ENCODE measurements around the gene KIZ.
A peak's percentile ranks its signal among the peaks of the same experiment; 100 is the strongest.

The KIZ gene

DNA sequence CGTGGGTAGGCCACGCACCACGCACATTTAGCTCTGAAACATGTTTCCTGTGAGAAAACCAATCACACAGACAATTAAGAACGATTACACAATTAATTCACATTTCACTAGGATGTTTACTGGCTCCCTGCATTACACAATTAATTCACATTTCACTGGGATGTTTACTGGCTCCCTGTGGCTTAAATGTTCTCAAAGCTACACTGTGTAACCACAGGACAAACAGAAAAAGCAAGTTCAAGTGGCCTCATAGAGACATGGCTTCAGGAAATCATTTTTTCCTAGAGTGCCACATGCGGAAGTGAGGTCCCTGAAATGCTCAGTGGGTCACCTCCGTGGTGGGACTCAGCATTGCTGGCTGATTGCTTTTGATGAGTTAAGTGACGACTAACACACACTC lies 115.5 kb downstream of the KIZ start:
- H3K36me3 ChIP-seq (ENCODE audit: control insufficient read depth in 1 of 2, insufficient read depth in 2 of 2, low read length in 2 of 2): no peaks in the 10 kb centered on the region
- no peak overlapping the region for H2BK5ac ChIP-seq (ENCODE audit: low read depth, low read length, poor library complexity)
- H3K18ac ChIP-seq (ENCODE audit: low read length): no peak overlapping the region
- no peak overlapping the region for H3K23ac ChIP-seq (ENCODE audit: low read length)
- no peak overlapping the region for H3K4me3 ChIP-seq (ENCODE audit: low read depth, low read length)
- no peak overlapping the region for H2BK12ac ChIP-seq (ENCODE audit: low read length)
- no peaks in the 10 kb centered on the region for H3K4me1 ChIP-seq (ENCODE audit: control insufficient read depth in 1 of 2, insufficient read depth in 2 of 2, low read length in 2 of 2)
- no peaks in the 10 kb centered on the region for H3K79me2 ChIP-seq (ENCODE audit: control insufficient read depth, insufficient read depth, low read length, poor library complexity)
- no CpG with 5 or more reads among the region's 7 CpGs for WGBS (ENCODE audit: extremely low coverage, insufficient coverage, insufficient read length)
- no peak for DNase-seq
- no peak overlapping the region for H3K4me2 ChIP-seq (ENCODE audit: low read length)
- no peak overlapping the region for H3K27ac ChIP-seq (ENCODE audit: low read depth, low read length)
- no peak overlapping the region for H3K9ac ChIP-seq (ENCODE audit: low read length)
- no peaks in the 10 kb centered on the region for H3K79me1 ChIP-seq (ENCODE audit: low read length)
- H2BK120ac ChIP-seq (ENCODE audit: insufficient read depth, low read length, poor library complexity): no peak overlapping the region
- no peak overlapping the region for H3K4ac ChIP-seq (ENCODE audit: low read depth, low read length)
- no peak overlapping the region for H4K12ac ChIP-seq (ENCODE audit: low read depth, low read length)
- no peak overlapping the region for H2AK5ac ChIP-seq (ENCODE audit: low read length)
- H4K8ac ChIP-seq (ENCODE audit: low read depth, low read length): no peak overlapping the region
- no peak overlapping the region for H2AFZ ChIP-seq (ENCODE audit: insufficient read depth, low read length, poor library complexity)
- H4K91ac ChIP-seq (ENCODE audit: low read depth, low read length): no peak overlapping the region
- H3K9me3 ChIP-seq (ENCODE audit: insufficient read depth, low read depth, low read length): peaks cover 1% of the 10 kb centered on the region
- no peaks in the 10 kb centered on the region for H3K27me3 ChIP-seq (ENCODE audit: insufficient read depth, low read length)
- no peak overlapping the region for H3K14ac ChIP-seq (ENCODE audit: low read length)

DNA sequence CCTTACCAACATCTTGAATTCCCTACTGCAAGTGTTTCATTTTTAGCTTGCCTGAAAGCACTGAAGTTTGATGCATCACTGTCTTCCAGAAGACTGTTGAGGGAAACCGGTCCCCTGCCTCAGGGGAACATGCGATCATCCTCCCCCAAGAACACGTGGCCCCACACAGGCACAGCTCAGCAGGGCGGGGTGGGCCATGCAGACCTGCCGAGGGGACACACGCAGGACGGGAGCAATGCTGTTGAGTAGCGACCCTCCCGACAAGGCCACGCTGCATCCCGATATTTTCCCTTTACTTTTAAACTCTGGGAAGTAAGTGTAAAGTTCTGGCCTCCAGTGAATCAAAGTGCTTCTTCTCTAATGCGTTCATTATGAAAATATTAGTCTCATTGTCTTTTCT lies 117.9 kb downstream of the KIZ start:
- no peak overlapping the region for H4K91ac ChIP-seq (ENCODE audit: low read depth, low read length)
- H2BK120ac ChIP-seq (ENCODE audit: insufficient read depth, low read length, poor library complexity): no peak overlapping the region
- H3K18ac ChIP-seq (ENCODE audit: low read length): no peak overlapping the region
- no peak overlapping the region for H2AK5ac ChIP-seq (ENCODE audit: low read length)
- no peak overlapping the region for H4K12ac ChIP-seq (ENCODE audit: low read depth, low read length)
- H3K36me3 ChIP-seq (ENCODE audit: control insufficient read depth in 1 of 2, insufficient read depth in 2 of 2, low read length in 2 of 2): no peaks in the 10 kb centered on the region
- H3K79me1 ChIP-seq (ENCODE audit: low read length): no peaks in the 10 kb centered on the region
- no peak overlapping the region for H3K9ac ChIP-seq (ENCODE audit: low read length)
- no peak overlapping the region for H2AFZ ChIP-seq (ENCODE audit: insufficient read depth, low read length, poor library complexity)
- no peak overlapping the region for H3K4me2 ChIP-seq (ENCODE audit: low read length)
- no peak overlapping the region for H3K23ac ChIP-seq (ENCODE audit: low read length)
- DNase-seq: no peak
- H3K9me3 ChIP-seq (ENCODE audit: insufficient read depth, low read depth, low read length): no peaks in the 10 kb centered on the region
- no peak overlapping the region for H4K8ac ChIP-seq (ENCODE audit: low read depth, low read length)
- no peaks in the 10 kb centered on the region for H3K79me2 ChIP-seq (ENCODE audit: control insufficient read depth, insufficient read depth, low read length, poor library complexity)
- H3K14ac ChIP-seq (ENCODE audit: low read length): no peak overlapping the region
- no peak overlapping the region for H2BK5ac ChIP-seq (ENCODE audit: low read depth, low read length, poor library complexity)
- no peak overlapping the region for H3K27ac ChIP-seq (ENCODE audit: low read depth, low read length)
- H3K4me1 ChIP-seq (ENCODE audit: control insufficient read depth in 1 of 2, insufficient read depth in 2 of 2, low read length in 2 of 2): no peaks in the 10 kb centered on the region
- WGBS (ENCODE audit: extremely low coverage, insufficient coverage, insufficient read length): no CpG with 5 or more reads among the region's 12 CpGs
- H3K4ac ChIP-seq (ENCODE audit: low read depth, low read length): no peak overlapping the region
- no peak overlapping the region for H3K4me3 ChIP-seq (ENCODE audit: low read depth, low read length)
- H2BK12ac ChIP-seq (ENCODE audit: low read length): no peak overlapping the region
- H3K27me3 ChIP-seq (ENCODE audit: insufficient read depth, low read length): no peaks in the 10 kb centered on the region

DNA sequence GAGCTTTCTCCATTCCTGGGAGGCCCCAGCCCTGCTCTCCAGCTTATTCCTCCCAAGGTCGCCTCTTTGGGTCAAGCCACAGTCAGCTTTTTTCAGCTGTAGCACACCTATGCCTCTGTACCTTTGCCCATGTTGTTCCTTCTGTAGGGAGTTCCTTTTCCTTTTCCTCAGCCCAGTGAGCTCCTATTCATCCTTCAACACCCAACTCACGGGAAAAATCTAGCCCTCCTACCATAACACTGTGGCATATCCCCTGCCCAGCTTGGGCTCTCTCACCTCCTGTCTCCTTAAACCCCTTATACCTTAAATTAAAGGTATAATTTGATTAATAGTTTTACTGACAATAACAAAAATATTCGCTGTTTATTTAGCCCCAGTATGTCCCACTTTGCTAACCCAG lies 118.9 kb downstream of the KIZ start:
- Histone ChIP-seq H2AK5ac (ENCODE audit: low read length) (no peak overlapping the region), H3K4me3 (ENCODE audit: low read depth, low read length) (no peak overlapping the region), H3K4me1 (ENCODE audit: control insufficient read depth in 1 of 2, insufficient read depth in 2 of 2, low read length in 2 of 2) (no peaks in the 10 kb centered on the region), H3K9me3 (ENCODE audit: insufficient read depth, low read depth, low read length) (no peaks in the 10 kb centered on the region), H4K12ac (ENCODE audit: low read depth, low read length) (no peak overlapping the region), H3K4ac (ENCODE audit: low read depth, low read length) (no peak overlapping the region), H2AFZ (ENCODE audit: insufficient read depth, low read length, poor library complexity) (no peak overlapping the region), H3K4me2 (ENCODE audit: low read length) (no peak overlapping the region), H2BK12ac (ENCODE audit: low read length) (no peak overlapping the region), H3K27ac (ENCODE audit: low read depth, low read length) (no peak overlapping the region), H3K14ac (ENCODE audit: low read length) (no peak overlapping the region), H3K23ac (ENCODE audit: low read length) (no peak overlapping the region), H3K36me3 (ENCODE audit: control insufficient read depth in 1 of 2, insufficient read depth in 2 of 2, low read length in 2 of 2) (no peaks in the 10 kb centered on the region), H3K9ac (ENCODE audit: low read length) (no peak overlapping the region), H4K91ac (ENCODE audit: low read depth, low read length) (no peak overlapping the region), H2BK120ac (ENCODE audit: insufficient read depth, low read length, poor library complexity) (no peak overlapping the region), H3K79me1 (ENCODE audit: low read length) (no peaks in the 10 kb centered on the region), H3K79me2 (ENCODE audit: control insufficient read depth, insufficient read depth, low read length, poor library complexity) (no peaks in the 10 kb centered on the region), H3K18ac (ENCODE audit: low read length) (no peak overlapping the region), H2BK5ac (ENCODE audit: low read depth, low read length, poor library complexity) (no peak overlapping the region), H4K8ac (ENCODE audit: low read depth, low read length) (no peak overlapping the region), H3K27me3 (ENCODE audit: insufficient read depth, low read length) (no peaks in the 10 kb centered on the region)
- DNase-seq: no peak
- no CpG with 5 or more reads among the region's 3 CpGs for WGBS (ENCODE audit: extremely low coverage, insufficient coverage, insufficient read length)

DNA sequence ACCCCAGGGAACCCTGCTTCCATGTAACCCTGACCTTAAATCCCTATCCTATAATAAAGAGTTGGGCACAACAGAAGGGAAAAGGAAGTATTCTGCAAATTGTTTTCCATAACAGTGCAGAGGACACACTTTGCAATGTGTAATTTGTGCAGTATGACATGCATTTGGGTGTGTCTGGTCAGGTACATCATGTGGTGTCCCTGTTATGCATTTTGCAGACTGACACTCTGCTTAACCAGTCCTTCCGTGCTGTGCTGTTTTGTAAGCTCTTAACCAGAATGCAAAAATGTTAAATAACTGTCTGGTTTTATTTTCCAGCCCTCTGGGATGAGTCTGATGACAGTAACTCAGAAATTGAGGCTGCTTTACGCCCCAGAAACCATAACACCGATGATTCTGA lies 120.3 kb downstream of the KIZ start:
- Histone ChIP-seq H2BK5ac (ENCODE audit: low read depth, low read length, poor library complexity) (no peak overlapping the region), H3K14ac (ENCODE audit: low read length) (no peak overlapping the region), H3K27ac (ENCODE audit: low read depth, low read length) (no peak overlapping the region), H2AK5ac (ENCODE audit: low read length) (no peak overlapping the region), H3K23ac (ENCODE audit: low read length) (no peak overlapping the region), H2BK12ac (ENCODE audit: low read length) (no peak overlapping the region), H3K9me3 (ENCODE audit: insufficient read depth, low read depth, low read length) (no peaks in the 10 kb centered on the region), H4K91ac (ENCODE audit: low read depth, low read length) (no peak overlapping the region), H4K12ac (ENCODE audit: low read depth, low read length) (no peak overlapping the region), H2AFZ (ENCODE audit: insufficient read depth, low read length, poor library complexity) (no peak overlapping the region), H4K8ac (ENCODE audit: low read depth, low read length) (no peak overlapping the region), H3K4me2 (ENCODE audit: low read length) (no peak overlapping the region), H3K36me3 (ENCODE audit: control insufficient read depth in 1 of 2, insufficient read depth in 2 of 2, low read length in 2 of 2) (no peaks in the 10 kb centered on the region), H3K79me1 (ENCODE audit: low read length) (no peaks in the 10 kb centered on the region), H3K9ac (ENCODE audit: low read length) (no peak overlapping the region), H3K79me2 (ENCODE audit: control insufficient read depth, insufficient read depth, low read length, poor library complexity) (no peaks in the 10 kb centered on the region), H3K4me1 (ENCODE audit: control insufficient read depth in 1 of 2, insufficient read depth in 2 of 2, low read length in 2 of 2) (no peaks in the 10 kb centered on the region), H2BK120ac (ENCODE audit: insufficient read depth, low read length, poor library complexity) (no peak overlapping the region), H3K4me3 (ENCODE audit: low read depth, low read length) (no peak overlapping the region), H3K18ac (ENCODE audit: low read length) (no peak overlapping the region), H3K4ac (ENCODE audit: low read depth, low read length) (no peak overlapping the region), H3K27me3 (ENCODE audit: insufficient read depth, low read length) (no peaks in the 10 kb centered on the region)
- WGBS (ENCODE audit: extremely low coverage, insufficient coverage, insufficient read length): no CpG with 5 or more reads among the region's 3 CpGs
- peak in 1 of 2 donors; percentile 54 for DNase-seq
